GM23248 (cell line): ENCODE data around the gene PREX1.

Experiments
- EZH2 ChIP-seq: fragments of 200-600 bp; sonication (generic); IDR thresholded peaks from 2 replicates; pipeline ENCODE4 v1.6.1; 2018; ENCODE audit warnings: antibody characterized with exemption, mild to moderate bottlenecking; ENCODE audit not compliant: insufficient read depth, poor library complexity, severe bottlenecking
- EZH2phosphoT487 ChIP-seq: fragments of 200-600 bp; sonication (generic); IDR thresholded peaks from 2 replicates; pipeline ENCODE4 v1.6.1; 2018; ENCODE audit warnings: antibody characterized with exemption, moderate library complexity, mild to moderate bottlenecking, low read depth; ENCODE audit not compliant: insufficient read depth

DNA sequence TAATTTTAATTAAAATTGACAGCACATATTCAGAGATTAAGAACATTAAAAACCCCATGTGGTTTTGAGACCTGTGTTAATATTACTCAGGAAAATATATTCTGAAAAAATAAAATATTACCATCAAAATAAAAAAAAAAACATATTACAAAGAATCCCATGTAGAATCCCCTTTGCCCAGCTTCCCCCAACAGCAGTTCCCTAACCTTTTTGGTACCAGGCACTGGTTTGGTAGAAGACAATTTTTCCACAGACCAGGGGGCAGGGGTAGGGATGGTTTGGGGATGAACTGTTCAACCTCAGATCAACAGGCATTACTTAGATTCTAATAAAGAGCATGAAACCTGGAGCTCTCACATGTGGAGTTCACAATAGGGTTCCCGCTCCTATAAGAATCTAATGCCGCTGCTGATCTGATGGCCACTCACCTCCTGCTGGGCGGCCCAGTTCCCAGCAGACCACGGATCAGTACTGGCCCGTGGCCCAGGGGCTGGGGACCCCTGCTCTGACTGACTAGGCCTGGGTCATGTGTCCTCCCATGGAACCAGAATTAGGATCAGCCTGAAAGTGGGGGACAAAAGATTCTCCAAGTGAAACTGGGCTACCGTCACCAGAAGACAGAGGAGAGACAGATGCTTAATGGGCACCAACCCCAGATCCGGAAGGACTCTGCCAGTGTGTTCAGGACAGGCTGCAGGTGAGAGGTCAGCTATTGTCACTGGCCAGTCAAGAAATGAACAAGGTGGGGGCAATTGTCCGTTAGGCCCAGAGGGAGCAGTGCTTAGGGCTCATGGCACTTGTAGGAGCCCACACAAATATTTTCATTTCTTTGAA is 235.5 kb downstream of the PREX1 start:
- TF ChIP-seq EZH2: no peak
- TF ChIP-seq EZH2phosphoT487: no peak
